ENCODE data around the gene BRCC3. TPM values are rescaled to one million over a fixed set of nuclear protein-coding genes. Genes with fewer than 3 reads are reported as not detected.

BRCC3 gene
- 12.1 TPM for polyA plus RNA-seq (2013, experiment 1 of 2)
- polyA plus RNA-seq (2013, experiment 2 of 2) = 14.4 TPM

DNA sequence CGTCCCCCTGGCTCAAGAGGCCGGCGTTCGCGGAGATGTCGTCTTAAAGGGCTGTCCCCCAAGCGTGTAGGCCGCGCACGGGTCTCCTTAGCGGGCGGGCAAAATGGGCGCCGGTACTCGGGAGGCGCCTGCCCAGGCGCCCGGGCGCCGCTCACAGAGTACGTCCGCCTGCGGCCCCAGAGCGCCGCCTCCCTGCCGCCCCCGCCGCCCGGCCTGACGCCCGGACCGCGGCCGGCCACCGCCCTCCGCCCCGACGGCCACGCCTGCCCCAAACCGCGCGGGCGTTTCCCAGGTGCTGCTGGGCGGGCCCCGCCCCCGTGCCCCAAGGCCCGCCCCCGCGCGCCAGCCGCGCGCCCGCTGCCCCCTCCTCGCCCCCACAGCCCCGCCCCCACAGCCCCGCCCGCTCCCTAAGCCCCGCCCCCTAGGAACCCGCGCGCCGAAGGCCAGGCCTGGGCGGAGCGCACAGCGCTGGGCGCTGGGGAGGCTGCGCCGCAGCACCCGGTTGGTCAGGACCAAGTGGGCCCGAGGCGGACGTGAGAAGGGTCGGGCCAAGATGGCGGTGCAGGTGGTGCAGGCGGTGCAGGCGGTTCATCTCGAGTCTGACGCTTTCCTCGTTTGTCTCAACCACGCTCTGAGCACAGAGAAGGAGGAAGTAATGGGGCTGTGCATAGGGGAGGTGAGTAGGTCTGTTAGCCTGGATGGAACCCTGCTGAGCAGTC, at the start of gene BRCC3, which contains the start of the genes CMC4 and MTCP1:
Gene BRCC3 (plus strand): TSS at position 534 of the 719 bp plus-strand sequence. CDS start 20 bp downstream, at position 554.
Gene CMC4 (minus strand): TSS at position 162 of the 719 bp plus-strand sequence. CDS start 7,113 bp downstream, outside the sequence.
Gene MTCP1 (minus strand): TSS at position 162 of the 719 bp plus-strand sequence. CDS start 5,126 bp downstream, outside the sequence.
- Histone ChIP-seq H3K36me3 (ENCODE audit: control insufficient read depth, insufficient read depth, low read length) (peaks cover 15% of the 10 kb centered on the region), H3K9me3 (ENCODE audit: control insufficient read depth, low read length) (no peaks in the 10 kb centered on the region), H3K4me3 (ENCODE audit: extremely low read depth, insufficient read depth, low read length, poor library complexity, severe bottlenecking) (peak within 1 kb of the TSS; percentile 62), H3K27ac (ENCODE audit: low read depth, low read length, severe bottlenecking) (peak within 1 kb of the TSS; percentile 29), H3K4me1 (ENCODE audit: control insufficient read depth, insufficient read depth, low read length, poor library complexity, severe bottlenecking) (peaks cover 6% of the 10 kb centered on the region)
- WGBS, 2 experiments (ENCODE audit: insufficient coverage in 2 of 2) = 0% methylated on average over 5 to 7 of the region's 81 CpGs

DNA sequence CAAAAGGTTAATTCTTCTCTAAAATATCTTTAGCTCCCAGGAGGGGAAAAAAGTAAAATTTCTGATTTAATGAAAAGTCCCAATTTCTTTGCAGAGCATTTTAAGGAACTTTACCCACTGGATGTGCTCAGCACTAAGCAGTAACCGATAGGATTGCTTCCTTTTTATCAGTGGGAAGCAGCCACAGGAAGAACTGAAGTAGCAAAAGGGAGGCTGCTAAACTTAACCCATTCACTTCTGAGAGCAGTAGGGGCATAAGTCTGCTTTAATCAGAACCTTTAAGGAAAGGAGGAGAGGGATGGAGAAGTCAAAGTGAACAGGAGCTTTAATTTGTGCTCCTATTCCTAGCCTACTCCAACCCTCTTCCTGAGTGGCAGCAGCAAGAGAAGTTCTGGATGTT, 48.7 kb upstream of the BRCC3 start, which contains the start of gene F8:
Gene F8 (minus strand): TSS at position 139 of the 400 bp plus-strand sequence. CDS start 171 bp downstream, outside the sequence.
- WGBS, 2 experiments (ENCODE audit: insufficient coverage in 2 of 2) = no CpG with 5 or more reads among the region's 1 CpG
- H3K4me1 ChIP-seq (ENCODE audit: control insufficient read depth, insufficient read depth, low read length, poor library complexity, severe bottlenecking) = peaks cover 2% of the 10 kb centered on the region
- no peaks in the 10 kb centered on the region for H3K9me3 ChIP-seq (ENCODE audit: control insufficient read depth, low read length)
- no peak within 1 kb of the TSS for H3K4me3 ChIP-seq (ENCODE audit: extremely low read depth, insufficient read depth, low read length, poor library complexity, severe bottlenecking)
- H3K27ac ChIP-seq (ENCODE audit: low read depth, low read length, severe bottlenecking) = no peak within 1 kb of the TSS
- H3K36me3 ChIP-seq (ENCODE audit: control insufficient read depth, insufficient read depth, low read length) = no peaks in the 10 kb centered on the region

DNA sequence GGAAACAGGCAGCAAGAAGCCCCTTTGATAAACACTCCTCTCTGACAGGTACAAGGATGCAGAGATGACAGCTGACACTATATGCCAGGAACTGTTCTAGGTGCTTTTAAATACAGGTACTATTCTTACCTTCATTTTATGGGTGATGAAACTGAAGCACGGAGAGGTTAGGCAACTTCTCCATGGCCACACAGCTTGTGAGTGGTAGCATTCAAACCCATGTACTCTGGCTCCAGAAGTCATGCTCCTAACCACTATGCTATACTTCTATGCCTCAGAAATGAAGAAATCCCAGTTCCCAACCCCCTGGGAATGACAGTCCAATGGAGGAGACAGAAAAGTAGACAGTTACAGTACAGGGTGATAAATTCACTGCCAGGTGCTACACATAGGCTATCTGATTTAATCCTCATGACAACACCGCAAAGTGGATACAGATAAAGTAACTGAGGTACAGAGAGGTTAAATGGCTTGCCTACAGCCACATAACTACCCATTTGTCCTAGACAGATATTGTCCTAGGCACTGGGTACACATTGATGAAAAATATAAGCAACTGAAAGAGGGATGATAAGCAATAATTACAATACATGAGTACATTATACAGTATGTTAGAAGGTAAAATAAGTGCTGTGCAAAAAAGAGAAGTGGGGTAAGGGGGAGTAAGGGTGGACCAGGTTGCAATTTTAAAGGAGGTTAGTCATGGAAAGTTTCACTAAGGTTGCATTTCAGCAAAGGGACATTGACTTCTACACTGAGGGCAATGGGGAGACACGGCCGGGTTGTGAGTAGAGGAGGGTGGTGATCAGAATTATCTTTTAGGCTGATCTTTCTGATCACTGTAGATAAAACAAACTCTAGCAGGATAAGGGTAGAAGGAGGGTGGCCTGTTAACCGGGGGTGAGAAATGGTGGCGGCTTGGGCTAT, 47.1 kb upstream of the BRCC3 start:
- Histone ChIP-seq H3K9me3 (ENCODE audit: control insufficient read depth, low read length) (no peaks in the 10 kb centered on the region), H3K4me1 (ENCODE audit: control insufficient read depth, insufficient read depth, low read length, poor library complexity, severe bottlenecking) (peaks cover 2% of the 10 kb centered on the region), H3K27ac (ENCODE audit: low read depth, low read length, severe bottlenecking) (no peak overlapping the region), H3K36me3 (ENCODE audit: control insufficient read depth, insufficient read depth, low read length) (no peaks in the 10 kb centered on the region), H3K4me3 (ENCODE audit: extremely low read depth, insufficient read depth, low read length, poor library complexity, severe bottlenecking) (no peak overlapping the region)
- 100% methylated on average over 3 of the region's 6 CpGs; no CpG with 5 or more reads in 1 of the 2 experiments for WGBS, 2 experiments (ENCODE audit: insufficient coverage in 2 of 2)

GRCh38 chrX:155026420-155026726, 44.9 kb upstream of the BRCC3 start:
- Histone ChIP-seq H3K4me1 (ENCODE audit: control insufficient read depth, insufficient read depth, low read length, poor library complexity, severe bottlenecking) (peaks cover 2% of the 10 kb centered on the region), H3K9me3 (ENCODE audit: control insufficient read depth, low read length) (no peaks in the 10 kb centered on the region), H3K4me3 (ENCODE audit: extremely low read depth, insufficient read depth, low read length, poor library complexity, severe bottlenecking) (peak overlapping the region; percentile 53), H3K27ac (ENCODE audit: low read depth, low read length, severe bottlenecking) (peak overlapping the region; percentile 97), H3K36me3 (ENCODE audit: control insufficient read depth, insufficient read depth, low read length) (no peaks in the 10 kb centered on the region)
- no CpG with 5 or more reads among the region's 16 CpGs for WGBS, 2 experiments (ENCODE audit: insufficient coverage in 2 of 2)

- Histone ChIP-seq H3K4me1 (ENCODE audit: control insufficient read depth, insufficient read depth, low read length, poor library complexity, severe bottlenecking) (peaks cover 2% of the 10 kb centered on the region), H3K9me3 (ENCODE audit: control insufficient read depth, low read length) (no peaks in the 10 kb centered on the region), H3K27ac (ENCODE audit: low read depth, low read length, severe bottlenecking) (peak within 1 kb of the TSS; percentile 97), H3K36me3 (ENCODE audit: control insufficient read depth, insufficient read depth, low read length) (no peaks in the 10 kb centered on the region), H3K4me3 (ENCODE audit: extremely low read depth, insufficient read depth, low read length, poor library complexity, severe bottlenecking) (peak within 1 kb of the TSS; percentile 53)
- 0% methylated on average over 2 to 30 of the region's 82 CpGs for WGBS, 2 experiments (ENCODE audit: insufficient coverage in 2 of 2)
These were observed 44.4 kb upstream of the BRCC3 start, which contains the start of gene FUNDC2 for GRCh38 chrX:155026727-155027508. TSS of gene FUNDC2 (plus strand) at chrX:155026844. CDS start at chrX:155026939, 95 bp downstream.

- Histone ChIP-seq H3K9me3 (ENCODE audit: control insufficient read depth, low read length) (no peaks in the 10 kb centered on the region), H3K36me3 (ENCODE audit: control insufficient read depth, insufficient read depth, low read length) (no peaks in the 10 kb centered on the region), H3K27ac (ENCODE audit: low read depth, low read length, severe bottlenecking) (peak overlapping the region; percentile 97), H3K4me3 (ENCODE audit: extremely low read depth, insufficient read depth, low read length, poor library complexity, severe bottlenecking) (peak overlapping the region; percentile 53), H3K4me1 (ENCODE audit: control insufficient read depth, insufficient read depth, low read length, poor library complexity, severe bottlenecking) (peaks cover 2% of the 10 kb centered on the region)
- WGBS, 2 experiments (ENCODE audit: insufficient coverage in 2 of 2) = 0 to 10% methylated on average over 1 to 2 of the region's 14 CpGs
These were observed 43.7 kb upstream of the BRCC3 start for GRCh38 chrX:155027509-155028066.

GRCh38 chrX:155028129-155028528, 43.2 kb upstream of the BRCC3 start:
- no CpG with 5 or more reads among the region's 3 CpGs for WGBS, 2 experiments (ENCODE audit: insufficient coverage in 2 of 2)
- peak overlapping the region; percentile 53 for H3K4me3 ChIP-seq (ENCODE audit: extremely low read depth, insufficient read depth, low read length, poor library complexity, severe bottlenecking)
- H3K4me1 ChIP-seq (ENCODE audit: control insufficient read depth, insufficient read depth, low read length, poor library complexity, severe bottlenecking) = no peaks in the 10 kb centered on the region
- no peak overlapping the region for H3K27ac ChIP-seq (ENCODE audit: low read depth, low read length, severe bottlenecking)
- no peaks in the 10 kb centered on the region for H3K9me3 ChIP-seq (ENCODE audit: control insufficient read depth, low read length)
- peaks cover under 1% of the 10 kb centered on the region for H3K36me3 ChIP-seq (ENCODE audit: control insufficient read depth, insufficient read depth, low read length)

DNA sequence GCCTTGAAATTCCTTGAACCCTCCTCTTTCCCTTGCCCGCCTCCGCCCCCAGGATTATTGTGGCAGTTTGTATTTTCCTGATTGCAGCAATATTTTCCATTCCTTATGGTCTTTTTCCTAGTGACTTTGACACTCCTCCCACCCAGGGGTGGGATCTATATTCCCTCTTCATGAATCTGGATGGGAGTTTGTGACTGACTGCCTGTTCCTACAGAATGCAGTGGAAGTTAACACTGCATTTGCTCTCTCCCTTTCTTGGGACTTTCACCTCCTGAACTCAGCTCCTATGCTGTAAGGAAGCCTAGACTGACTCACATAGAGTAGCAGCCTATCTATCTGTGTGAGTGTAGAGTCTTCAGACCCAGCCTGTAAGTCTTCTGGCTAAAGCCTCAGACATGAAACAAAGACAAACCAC, 42.4 kb upstream of the BRCC3 start:
- H3K27ac ChIP-seq (ENCODE audit: low read depth, low read length, severe bottlenecking) = no peak overlapping the region

GRCh38 chrX:155031657-155032056, 39.7 kb upstream of the BRCC3 start:
- Histone ChIP-seq H3K9me3 (ENCODE audit: control insufficient read depth, low read length) (no peaks in the 10 kb centered on the region), H3K36me3 (ENCODE audit: control insufficient read depth, insufficient read depth, low read length) (peaks cover 17% of the 10 kb centered on the region), H3K4me1 (ENCODE audit: control insufficient read depth, insufficient read depth, low read length, poor library complexity, severe bottlenecking) (no peaks in the 10 kb centered on the region), H3K27ac (ENCODE audit: low read depth, low read length, severe bottlenecking) (no peak overlapping the region), H3K4me3 (ENCODE audit: extremely low read depth, insufficient read depth, low read length, poor library complexity, severe bottlenecking) (no peak overlapping the region)
- WGBS, 2 experiments (ENCODE audit: insufficient coverage in 2 of 2) = no CpG with 5 or more reads among the region's 5 CpGs

More for the DNA sequence above, 42.4 kb upstream of the BRCC3 start:
- Histone ChIP-seq H3K36me3 (ENCODE audit: control insufficient read depth, insufficient read depth, low read length) (peaks cover 6% of the 10 kb centered on the region), H3K9me3 (ENCODE audit: control insufficient read depth, low read length) (no peaks in the 10 kb centered on the region), H3K4me3 (ENCODE audit: extremely low read depth, insufficient read depth, low read length, poor library complexity, severe bottlenecking) (no peak overlapping the region), H3K4me1 (ENCODE audit: control insufficient read depth, insufficient read depth, low read length, poor library complexity, severe bottlenecking) (no peaks in the 10 kb centered on the region)
- WGBS, 2 experiments (ENCODE audit: insufficient coverage in 2 of 2) = no CpG with 5 or more reads among the region's 2 CpGs

All from mesodermal cell (in vitro differentiated cells).